CD8-positive, alpha-beta memory T cell (primary cell): Measurements from ENCODE around the gene EPHA2. TPM values are rescaled to one million over a fixed set of nuclear protein-coding genes. Genes with fewer than 3 reads are reported as not detected.

Source experiments
- CTCF ChIA-PET: fragments of 350-600 bp; sonication (Branson Sonifier 250); formaldehyde crosslinking; loops from one replicate; lab custom pipeline; 2021; ENCODE audit warnings: antibody characterized with exemption; lab: Charles Lee
- POLR2A ChIA-PET: fragments of 350-600 bp; sonication (Branson Sonifier 250); formaldehyde crosslinking; loops from one replicate; lab custom pipeline; 2021; ENCODE audit warnings: antibody characterized with exemption; lab: Charles Lee
- DNase-seq, 5 donors: peaks; one replicate each; pipeline versions ENCODE4 v3.0.0 to v3.0.0-alpha.2; 2020 to 2022; ENCODE audit warnings: mixed read lengths in 1 of 5
- H3K27ac ChIP-seq: one replicate; pipeline ENCODE4 v1.7.0; 2013; ENCODE audit warnings: low read depth, mild to moderate bottlenecking, low read length, moderate library complexity
- H3K27me3 ChIP-seq: 2 replicates; pipeline ENCODE4 v1.7.0; 2013; ENCODE audit warnings: low read length, mild to moderate bottlenecking; ENCODE audit not compliant: insufficient read depth, poor library complexity, severe bottlenecking
- H3K36me3 ChIP-seq: 2 replicates; pipeline ENCODE4 v1.7.0; 2013; ENCODE audit warnings: mild to moderate bottlenecking, low read length, moderate library complexity; ENCODE audit not compliant: insufficient read depth
- H3K4me1 ChIP-seq: 2 replicates; pipeline ENCODE4 v1.7.0; 2013; ENCODE audit warnings: mild to moderate bottlenecking, low read length, moderate library complexity; ENCODE audit not compliant: insufficient read depth
- H3K4me3 ChIP-seq: 2 replicates; pipeline ENCODE4 v1.7.0; 2013; ENCODE audit warnings: mild to moderate bottlenecking, low read length
- H3K9me3 ChIP-seq: 2 replicates; pipeline ENCODE4 v1.7.0; 2013; ENCODE audit warnings: mild to moderate bottlenecking, low read length
- H3K27ac Mint-ChIP-seq, 8 donors: one replicate each; pipeline ENCODE4 v1.8.0; 2020 to 2021; ENCODE audit warnings: mixed read lengths in 8 of 8, mild to moderate bottlenecking in 6 of 8, inconsistent platforms in 3 of 8, moderate library complexity in 3 of 8
- H3K27me3 Mint-ChIP-seq, 2 donors: one replicate each; pipeline ENCODE4 v1.8.0; 2020 to 2021; ENCODE audit warnings: mixed read lengths in 2 of 2, mild to moderate bottlenecking in 1 of 2, moderate library complexity in 1 of 2
- H3K36me3 Mint-ChIP-seq, 3 donors: one replicate each; pipeline ENCODE4 v1.8.0; 2020 to 2021; ENCODE audit warnings: mixed read lengths in 3 of 3, inconsistent platforms in 1 of 3, mild to moderate bottlenecking in 1 of 3
- H3K4me1 Mint-ChIP-seq, 3 donors: one replicate each; pipeline ENCODE4 v1.8.0; 2020 to 2021; ENCODE audit warnings: mixed read lengths in 3 of 3, inconsistent platforms in 1 of 3, mild to moderate bottlenecking in 1 of 3
- H3K4me3 Mint-ChIP-seq, 7 donors: one replicate each; pipeline ENCODE4 v1.8.0; 2020 to 2021; ENCODE audit warnings: mixed read lengths in 7 of 7, mild to moderate bottlenecking in 6 of 7, moderate library complexity in 4 of 7, inconsistent platforms in 2 of 7
- H3K9me3 Mint-ChIP-seq, 5 donors: one replicate each; pipeline ENCODE4 v1.8.0; 2020 to 2022; ENCODE audit warnings: mixed read lengths in 5 of 5, mild to moderate bottlenecking in 3 of 5, moderate library complexity in 2 of 5, inconsistent platforms in 1 of 5
- polyA plus RNA-seq: library from polyadenylated mRNA; unstranded; fragments of 300-500 nt; fragmentation: Illumina TruSeq; gene quantifications from one replicate; pipeline ENCODE4 v1.2.3, GENCODE V29; 2021
- total RNA-seq, 2 experiments: library from RNA; stranded (reverse); gene quantifications; one replicate each; pipeline ENCODE4 v1.2.3, GENCODE V29; 2021

Gene EPHA2
- total and polyA plus RNA-seq, 3 experiments from 2014 or later, result not detected

- Histone ChIP-seq H3K4me3 (no peak overlapping the region), H3K27me3 (no peaks in the 10 kb centered on the region), H3K27ac (no peak overlapping the region), H3K36me3 (no peaks in the 10 kb centered on the region), H3K4me1 (peaks cover 16% of the 10 kb centered on the region), H3K9me3 (no peaks in the 10 kb centered on the region)
- H3K4me3 Mint-ChIP-seq, result no peak overlapping the region
- H3K27me3 Mint-ChIP-seq, result peaks cover 0 to 13% of the 10 kb centered on the region in 2 donors
- peaks cover 23 to 37% (median 28%) of the 10 kb centered on the region in 3 donors for H3K4me1 Mint-ChIP-seq
- H3K27ac Mint-ChIP-seq, result peak overlapping the region in 1 of 8 donors; percentile 46
- no peaks in the 10 kb centered on the region for H3K9me3 Mint-ChIP-seq
- POLR2A ChIA-PET, result interaction anchor here (0.5 kb wide), 1 partner anchor 60 kb away, joined by 4 read pairs; no protein-coding TSS in a partner anchor
- DNase-seq, result no peak
- no peaks in the 10 kb centered on the region for H3K36me3 Mint-ChIP-seq
- CTCF ChIA-PET, result no interaction called here
These were observed 30.4 kb downstream of the EPHA2 start for GRCh38 chr1:16125483-16125882.

- peaks cover 0 to 13% of the 10 kb centered on the region in 2 donors for H3K27me3 Mint-ChIP-seq
- H3K4me1 Mint-ChIP-seq, result peaks cover 23 to 37% (median 28%) of the 10 kb centered on the region in 3 donors
- H3K9me3 Mint-ChIP-seq, result no peaks in the 10 kb centered on the region
- Histone ChIP-seq H3K4me1 (peaks cover 16% of the 10 kb centered on the region), H3K27me3 (no peaks in the 10 kb centered on the region), H3K36me3 (no peaks in the 10 kb centered on the region), H3K4me3 (no peak overlapping the region), H3K27ac (no peak overlapping the region), H3K9me3 (no peaks in the 10 kb centered on the region)
- H3K27ac Mint-ChIP-seq, result no peak overlapping the region
- ChIA-PET POLR2A (no interaction called here), CTCF (no interaction called here)
- peak overlapping the region in 1 of 7 donors; percentile 18 for H3K4me3 Mint-ChIP-seq
- no peak for DNase-seq
- no peaks in the 10 kb centered on the region for H3K36me3 Mint-ChIP-seq
These were observed 30.8 kb downstream of the EPHA2 start for GRCh38 chr1:16125088-16125470.

GRCh38 chr1:16124377-16125087 lies 31.3 kb downstream of the EPHA2 start:
- CTCF ChIA-PET, result interaction anchor here (1.3 kb wide), 1 partner anchor 45 kb away, joined by 6 read pairs; no protein-coding TSS in a partner anchor
- Mint-ChIP-seq H3K36me3 (no peaks in the 10 kb centered on the region), H3K4me3 (peak overlapping the region in 2 of 7 donors; percentile 8 to 18), H3K4me1 (peaks cover 23 to 37% (median 28%) of the 10 kb centered on the region in 3 donors), H3K9me3 (no peaks in the 10 kb centered on the region), H3K27me3 (peaks cover 0 to 13% of the 10 kb centered on the region in 2 donors), H3K27ac (peak overlapping the region in 2 of 8 donors; percentile 32 to 72)
- POLR2A ChIA-PET, result no interaction called here
- DNase-seq, result no peak
- Histone ChIP-seq H3K36me3 (no peaks in the 10 kb centered on the region), H3K27ac (no peak overlapping the region), H3K4me3 (no peak overlapping the region), H3K4me1 (peaks cover 16% of the 10 kb centered on the region), H3K9me3 (no peaks in the 10 kb centered on the region), H3K27me3 (no peaks in the 10 kb centered on the region)

GRCh38 chr1:16122916-16123315 lies 33.0 kb downstream of the EPHA2 start:
- CTCF ChIA-PET, result no interaction called here

GRCh38 chr1:16122350-16122881 lies 33.5 kb downstream of the EPHA2 start:
- Histone ChIP-seq H3K4me3 (no peak overlapping the region), H3K27me3 (no peaks in the 10 kb centered on the region), H3K27ac (no peak overlapping the region), H3K9me3 (no peaks in the 10 kb centered on the region), H3K4me1 (peaks cover 16% of the 10 kb centered on the region), H3K36me3 (no peaks in the 10 kb centered on the region)
- Mint-ChIP-seq H3K9me3 (no peaks in the 10 kb centered on the region), H3K27me3 (peaks cover 0 to 7% of the 10 kb centered on the region in 2 donors), H3K36me3 (no peaks in the 10 kb centered on the region), H3K27ac (peak overlapping the region in 7 of 8 donors; percentile 57 to 92 (median 84)), H3K4me1 (peaks cover 23 to 37% (median 28%) of the 10 kb centered on the region in 3 donors), H3K4me3 (peak overlapping the region; percentile 0 to 74 (median 67))
- POLR2A ChIA-PET, result no interaction called here
- CTCF ChIA-PET, result no interaction called here
- DNase-seq, result no peak

More at GRCh38 chr1:16122916-16123315, 33.0 kb downstream of the EPHA2 start:
- Mint-ChIP-seq H3K4me1 (peaks cover 23 to 37% (median 28%) of the 10 kb centered on the region in 3 donors), H3K36me3 (no peaks in the 10 kb centered on the region), H3K27me3 (peaks cover 0 to 9% of the 10 kb centered on the region in 2 donors), H3K9me3 (no peaks in the 10 kb centered on the region), H3K4me3 (peak overlapping the region; percentile 0 to 74 (median 67)), H3K27ac (peak overlapping the region; percentile 27 to 92 (median 82))
- Histone ChIP-seq H3K4me3 (no peak overlapping the region), H3K9me3 (no peaks in the 10 kb centered on the region), H3K27ac (no peak overlapping the region), H3K4me1 (peaks cover 16% of the 10 kb centered on the region), H3K36me3 (no peaks in the 10 kb centered on the region), H3K27me3 (no peaks in the 10 kb centered on the region)
- POLR2A ChIA-PET, result interaction anchor here (1.0 kb wide), 1 partner anchor 84 kb away, joined by 3 read pairs; no protein-coding TSS in a partner anchor
- DNase-seq, result peak in 4 of 5 donors; percentile 19 to 70 (median 52)

- H3K27me3 ChIP-seq, result no peaks in the 10 kb centered on the region
- H3K27ac Mint-ChIP-seq, result peak overlapping the region in 3 of 8 donors; percentile 11 to 51 (median 11)
- DNase-seq, result no peak
- H3K4me3 Mint-ChIP-seq, result no peak overlapping the region
- no peak overlapping the region for H3K4me3 ChIP-seq
- H3K27ac ChIP-seq, result no peak overlapping the region
- peaks cover 25 to 37% (median 28%) of the 10 kb centered on the region in 3 donors for H3K4me1 Mint-ChIP-seq
- CTCF ChIA-PET, result interaction anchor here (0.7 to 0.9 kb wide), 2 partner anchors 42 to 504 kb away, joined by 3 read pairs; no protein-coding TSS in a partner anchor
- H3K4me1 ChIP-seq, result peaks cover 16% of the 10 kb centered on the region
- peaks cover 5 to 8% of the 10 kb centered on the region in 2 donors for H3K27me3 Mint-ChIP-seq
- H3K9me3 Mint-ChIP-seq, result no peaks in the 10 kb centered on the region
- no peaks in the 10 kb centered on the region for H3K9me3 ChIP-seq
- no peaks in the 10 kb centered on the region for H3K36me3 ChIP-seq
- no peaks in the 10 kb centered on the region for H3K36me3 Mint-ChIP-seq
- POLR2A ChIA-PET, result no interaction called here
These were observed 34.9 kb downstream of the EPHA2 start for GRCh38 chr1:16120940-16121410.

- H3K9me3 ChIP-seq, result no peaks in the 10 kb centered on the region
- ChIA-PET POLR2A (no interaction called here), CTCF (no interaction called here)
- DNase-seq, result no peak
- Mint-ChIP-seq H3K4me1 (peaks cover 25 to 37% (median 28%) of the 10 kb centered on the region in 3 donors), H3K36me3 (no peaks in the 10 kb centered on the region), H3K27me3 (peaks cover 5 to 8% of the 10 kb centered on the region in 2 donors), H3K27ac (no peak overlapping the region), H3K4me3 (no peak overlapping the region), H3K9me3 (no peaks in the 10 kb centered on the region)
- no peak overlapping the region for H3K4me3 ChIP-seq
- H3K27ac ChIP-seq, result no peak overlapping the region
- H3K36me3 ChIP-seq, result no peaks in the 10 kb centered on the region
- H3K27me3 ChIP-seq, result no peaks in the 10 kb centered on the region
- peaks cover 16% of the 10 kb centered on the region for H3K4me1 ChIP-seq
These were observed 35.5 kb downstream of the EPHA2 start for GRCh38 chr1:16120407-16120806.

- POLR2A ChIA-PET, result no interaction called here
- DNase-seq, result no peak
- Histone ChIP-seq H3K27me3 (no peaks in the 10 kb centered on the region), H3K9me3 (no peaks in the 10 kb centered on the region), H3K4me1 (peaks cover 16% of the 10 kb centered on the region), H3K27ac (no peak overlapping the region), H3K4me3 (no peak overlapping the region), H3K36me3 (no peaks in the 10 kb centered on the region)
- no peak overlapping the region for H3K4me3 Mint-ChIP-seq
- H3K9me3 Mint-ChIP-seq, result no peaks in the 10 kb centered on the region
- peaks cover 25 to 37% (median 28%) of the 10 kb centered on the region in 3 donors for H3K4me1 Mint-ChIP-seq
- H3K36me3 Mint-ChIP-seq, result no peaks in the 10 kb centered on the region
- peaks cover 5 to 8% of the 10 kb centered on the region in 2 donors for H3K27me3 Mint-ChIP-seq
- CTCF ChIA-PET, result no interaction called here
- no peak overlapping the region for H3K27ac Mint-ChIP-seq
These were observed 35.9 kb downstream of the EPHA2 start for GRCh38 chr1:16119926-16120325.
